Prostate gland (tissue), 2 donors: ENCODE data around the gene BMP2K.

Source experiments
- CTCF ChIP-seq, 4 experiments: fragments of 200-600 bp in 2 of 4; fragments of 450-650 bp in 2 of 4; sonication (generic) in 2 of 4; IDR thresholded peaks; 1 replicate in 3 of 4; 2 replicates in 1 of 4; pipeline ENCODE4 v1.5.1; 2016 to 2019; ENCODE audit warnings: antibody characterized with exemption in 4 of 4, mild to moderate bottlenecking in 2 of 4, moderate library complexity in 2 of 4
- POLR2AphosphoS5 ChIP-seq: sonication (generic); formaldehyde crosslinking; IDR thresholded peaks from one replicate; pipeline ENCODE4 v1.6.1; 2017; ENCODE audit warnings: antibody characterized with exemption

- TF ChIP-seq POLR2AphosphoS5 (no peak), CTCF (IDR thresholded peaks at IDR 0.05) (no peak)
Observed at GRCh38 chr4:78768452-78769180, 7.5 kb upstream of the BMP2K start.
